Measurements from ENCODE around the gene AXDND1.

AXDND1 gene

DNA sequence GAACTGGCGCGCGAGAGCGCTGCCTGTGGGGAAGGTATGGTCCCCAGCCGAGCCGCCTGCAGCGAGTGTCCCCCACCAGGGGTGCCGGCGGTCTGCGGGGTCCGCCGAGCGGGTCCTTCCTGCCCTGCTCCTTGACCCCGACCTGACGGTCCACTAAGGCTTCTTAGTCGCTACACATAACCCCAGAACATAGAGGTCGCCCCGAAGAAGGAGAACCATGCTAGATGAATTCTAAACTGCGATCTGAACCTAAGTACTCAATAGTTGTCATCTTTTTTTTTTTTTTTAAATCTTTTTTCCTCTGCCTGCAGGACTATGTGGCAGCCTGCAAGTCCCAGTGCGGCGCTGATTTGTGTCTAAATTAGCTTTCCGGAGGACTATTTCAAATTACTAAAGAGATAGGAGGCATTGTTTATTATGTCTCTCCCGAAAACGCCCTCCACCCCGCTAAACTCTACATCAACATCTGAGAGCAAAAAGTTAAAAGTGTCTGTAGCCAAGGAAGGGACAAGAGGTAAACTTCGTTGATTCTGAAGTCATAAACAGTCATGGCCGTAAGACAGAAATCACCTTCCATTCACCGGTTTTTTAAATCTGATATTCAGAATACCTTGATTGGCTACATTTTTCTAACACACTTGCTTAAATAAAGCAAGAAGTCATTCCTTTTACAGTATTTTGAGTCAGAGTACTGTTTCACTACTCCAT, 476 bp downstream of the AXDND1 start:
- Histone ChIP-seq H3K9me3 (replicated peaks; ENCODE audit: insufficient read depth, low read length) (no peaks in the 10 kb centered on the region), H3K27ac (ENCODE audit: low read length) (peak overlapping the region; percentile 92), H3K36me3 (replicated peaks; ENCODE audit: insufficient read depth, low read length) (no peaks in the 10 kb centered on the region), H4K20me1 (ENCODE audit: insufficient read depth, low read length) (no peaks in the 10 kb centered on the region), H3F3A (ENCODE audit: insufficient read depth, low read length) (peaks cover 18% of the 10 kb centered on the region), H3K27me3 (replicated peaks; ENCODE audit: insufficient read depth, low read length) (no peaks in the 10 kb centered on the region), H3K9ac (ENCODE audit: low read length) (peak overlapping the region; percentile 85), H3K4me3 (ENCODE audit: low read length) (peak overlapping the region; percentile 81), H3K4me2 (ENCODE audit: low read depth, low read length) (peak overlapping the region; percentile 93), H3K9me2 (replicated peaks; ENCODE audit: insufficient read depth, low read length) (no peaks in the 10 kb centered on the region), H3K79me2 (ENCODE audit: low read length) (no peaks in the 10 kb centered on the region), H3K4me1 (ENCODE audit: low read length) (peaks cover 3% of the 10 kb centered on the region; the same call in 1 of the 2 replicates), H2AFZ (ENCODE audit: low read length) (peak overlapping the region; percentile 88)
- TF ChIP-seq EZH2 (optimal IDR thresholded peaks at IDR 0.05; ENCODE audit: low read depth, low read length) = no peak
- TF ChIP-seq, protein P1, sequence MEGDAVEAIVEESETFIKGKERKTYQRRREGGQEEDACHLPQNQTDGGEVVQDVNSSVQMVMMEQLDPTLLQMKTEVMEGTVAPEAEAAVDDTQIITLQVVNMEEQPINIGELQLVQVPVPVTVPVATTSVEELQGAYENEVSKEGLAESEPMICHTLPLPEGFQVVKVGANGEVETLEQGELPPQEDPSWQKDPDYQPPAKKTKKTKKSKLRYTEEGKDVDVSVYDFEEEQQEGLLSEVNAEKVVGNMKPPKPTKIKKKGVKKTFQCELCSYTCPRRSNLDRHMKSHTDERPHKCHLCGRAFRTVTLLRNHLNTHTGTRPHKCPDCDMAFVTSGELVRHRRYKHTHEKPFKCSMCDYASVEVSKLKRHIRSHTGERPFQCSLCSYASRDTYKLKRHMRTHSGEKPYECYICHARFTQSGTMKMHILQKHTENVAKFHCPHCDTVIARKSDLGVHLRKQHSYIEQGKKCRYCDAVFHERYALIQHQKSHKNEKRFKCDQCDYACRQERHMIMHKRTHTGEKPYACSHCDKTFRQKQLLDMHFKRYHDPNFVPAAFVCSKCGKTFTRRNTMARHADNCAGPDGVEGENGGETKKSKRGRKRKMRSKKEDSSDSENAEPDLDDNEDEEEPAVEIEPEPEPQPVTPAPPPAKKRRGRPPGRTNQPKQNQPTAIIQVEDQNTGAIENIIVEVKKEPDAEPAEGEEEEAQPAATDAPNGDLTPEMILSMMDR (IDR thresholded peaks at IDR 0.05; ENCODE audit: low read length) = no peak
- TF ChIP-seq EZH2phosphoT487 (IDR thresholded peaks at IDR 0.05; ENCODE audit: low read length) = no peak
- DNase-seq = peak; percentile 33

DNA sequence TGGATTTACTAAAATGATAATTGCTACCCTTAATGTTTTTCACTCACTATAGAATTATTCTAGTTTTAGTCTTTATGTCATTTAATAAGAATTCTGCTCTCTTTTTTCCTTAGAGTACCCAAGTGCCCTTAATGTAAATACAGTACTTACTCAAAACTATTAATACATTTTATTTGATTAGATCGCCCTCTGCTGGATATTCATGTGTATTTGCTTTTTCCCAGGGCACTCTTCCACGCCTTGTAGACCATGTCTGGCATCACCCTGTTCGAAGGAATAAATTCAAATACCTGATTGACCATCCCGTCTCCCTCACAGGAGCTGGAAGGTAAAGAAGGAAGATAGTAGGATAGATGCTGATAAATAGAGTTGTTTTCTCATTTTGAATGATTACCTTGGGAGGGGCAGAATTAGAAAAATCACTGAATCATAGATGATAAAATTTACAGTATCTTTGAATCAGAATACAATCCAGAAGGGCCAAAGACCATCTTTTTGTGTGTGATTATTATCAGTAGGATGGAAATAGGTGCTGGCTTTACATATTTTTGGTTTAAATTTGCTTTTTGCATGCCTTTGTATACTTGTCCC, 4.1 kb downstream of the AXDND1 start:
- no peaks in the 10 kb centered on the region for H3K9me2 ChIP-seq (replicated peaks; ENCODE audit: insufficient read depth, low read length)
- no peaks in the 10 kb centered on the region for H3K27me3 ChIP-seq (replicated peaks; ENCODE audit: insufficient read depth, low read length)
- no peak overlapping the region for H3K9ac ChIP-seq (ENCODE audit: low read length)
- H3F3A ChIP-seq (ENCODE audit: insufficient read depth, low read length) = peaks cover 18% of the 10 kb centered on the region
- no peak overlapping the region for H3K27ac ChIP-seq (ENCODE audit: low read length)
- no peaks in the 10 kb centered on the region for H3K9me3 ChIP-seq (replicated peaks; ENCODE audit: insufficient read depth, low read length)
- H4K20me1 ChIP-seq (ENCODE audit: insufficient read depth, low read length) = no peaks in the 10 kb centered on the region
- TF ChIP-seq, protein P1 (IDR thresholded peaks at IDR 0.05; ENCODE audit: low read length) = peak; percentile 70
- TF ChIP-seq EZH2 (optimal IDR thresholded peaks at IDR 0.05; ENCODE audit: low read depth, low read length) = no peak
- no peaks in the 10 kb centered on the region for H3K79me2 ChIP-seq (ENCODE audit: low read length)
- H2AFZ ChIP-seq (ENCODE audit: low read length) = no peak overlapping the region
- H3K36me3 ChIP-seq (replicated peaks; ENCODE audit: insufficient read depth, low read length) = no peaks in the 10 kb centered on the region
- DNase-seq = peak; percentile 85
- no peak overlapping the region for H3K4me3 ChIP-seq (ENCODE audit: low read length)
- H3K4me1 ChIP-seq (ENCODE audit: low read length) = peaks cover 3% of the 10 kb centered on the region; the same call in 1 of the 2 replicates
- H3K4me2 ChIP-seq (ENCODE audit: low read depth, low read length) = no peak overlapping the region

DNA sequence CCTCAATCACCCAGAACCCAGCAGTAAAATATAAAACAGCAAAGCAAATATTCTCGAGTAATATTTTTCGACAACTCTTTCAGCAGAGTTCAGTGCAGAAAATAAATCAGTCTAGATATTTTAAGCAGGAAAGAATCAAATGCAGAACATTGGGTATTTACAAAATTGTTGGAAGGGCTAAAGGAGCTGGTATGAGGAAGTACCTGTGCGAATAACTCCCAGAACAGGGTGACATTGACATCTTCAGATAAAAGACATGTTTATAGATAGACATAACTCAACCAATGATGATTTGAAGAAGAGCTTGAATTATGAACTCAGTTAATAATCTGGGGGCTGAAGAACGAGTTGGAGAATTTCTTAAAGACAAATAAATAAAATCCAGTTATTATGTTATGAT, 6.4 kb downstream of the AXDND1 start:
- H3K4me2 ChIP-seq (ENCODE audit: low read depth, low read length) = no peak overlapping the region
- no peaks in the 10 kb centered on the region for H3K9me3 ChIP-seq (replicated peaks; ENCODE audit: insufficient read depth, low read length)
- no peak overlapping the region for H3K9ac ChIP-seq (ENCODE audit: low read length)
- no peak overlapping the region for H3K27ac ChIP-seq (ENCODE audit: low read length)
- peaks cover 10% of the 10 kb centered on the region for H3K4me1 ChIP-seq (ENCODE audit: low read length)
- no peak for DNase-seq
- no peaks in the 10 kb centered on the region for H3K36me3 ChIP-seq (replicated peaks; ENCODE audit: insufficient read depth, low read length)
- no peaks in the 10 kb centered on the region for H3K27me3 ChIP-seq (replicated peaks; ENCODE audit: insufficient read depth, low read length)
- H3K4me3 ChIP-seq (ENCODE audit: low read length) = no peak overlapping the region
- TF ChIP-seq, protein P1 (IDR thresholded peaks at IDR 0.05; ENCODE audit: low read length) = no peak
- TF ChIP-seq EZH2 (optimal IDR thresholded peaks at IDR 0.05; ENCODE audit: low read depth, low read length) (no peak), EZH2phosphoT487 (IDR thresholded peaks at IDR 0.05; ENCODE audit: low read length) (no peak)
- H2AFZ ChIP-seq (ENCODE audit: low read length) = no peak overlapping the region
- H3F3A ChIP-seq (ENCODE audit: insufficient read depth, low read length) = peaks cover 3% of the 10 kb centered on the region; the same call in 1 of the 2 replicates
- no peaks in the 10 kb centered on the region for H3K79me2 ChIP-seq (ENCODE audit: low read length)
- no peaks in the 10 kb centered on the region for H4K20me1 ChIP-seq (ENCODE audit: insufficient read depth, low read length)
- H3K9me2 ChIP-seq (replicated peaks; ENCODE audit: insufficient read depth, low read length) = no peaks in the 10 kb centered on the region

All from MM.1S (cell line).